Bronchial epithelial cell (primary cell): Measurements from ENCODE around the gene SIX3. TPM values are rescaled to one million over a fixed set of nuclear protein-coding genes. Genes with fewer than 3 reads are reported as not detected.

ENCODE experiments used
- DNase-seq: peaks from one replicate; pipeline ENCODE4 v3.0.0-alpha.2; 2010; ENCODE audit warnings: low read depth
- FAIRE-seq: peaks from 2 replicates; lab custom pipeline; 2011; peaks lifted over from hg19 to GRCh38; lab: Jason Lieb, UNC
- H3K27me3 ChIP-seq: 2 replicates; pipeline ENCODE4 v1.5.1; 2011; ENCODE audit warnings: low read length; ENCODE audit not compliant: control insufficient read depth, insufficient read depth
- H3K36me3 ChIP-seq: 2 replicates; pipeline ENCODE4 v1.5.1; 2011; ENCODE audit warnings: low read length; ENCODE audit not compliant: control insufficient read depth, insufficient read depth
- H3K4me3 ChIP-seq: 2 replicates; pipeline ENCODE4 v1.5.1; 2011; ENCODE audit warnings: mild to moderate bottlenecking, low read depth, low read length, control low read depth
- total RNA-seq: library from RNA; depleted of rRNA; stranded (reverse); fragments of >200 nt; gene quantifications from 2 replicates; pipeline ENCODE4 v1.2.1, GENCODE V29; 2014
- TF ChIP-seq, protein P1 (sequence below): IDR thresholded peaks from 2 replicates; pipeline ENCODE4 v1.5.1; 2011; ENCODE audit warnings: mild to moderate bottlenecking, moderate library complexity, low read length, control low read depth, inconsistent platforms; ENCODE audit not compliant: insufficient read depth, severe bottlenecking

SIX3 gene
- total RNA-seq, 1 donor from 2014 or later: not detected

DNA sequence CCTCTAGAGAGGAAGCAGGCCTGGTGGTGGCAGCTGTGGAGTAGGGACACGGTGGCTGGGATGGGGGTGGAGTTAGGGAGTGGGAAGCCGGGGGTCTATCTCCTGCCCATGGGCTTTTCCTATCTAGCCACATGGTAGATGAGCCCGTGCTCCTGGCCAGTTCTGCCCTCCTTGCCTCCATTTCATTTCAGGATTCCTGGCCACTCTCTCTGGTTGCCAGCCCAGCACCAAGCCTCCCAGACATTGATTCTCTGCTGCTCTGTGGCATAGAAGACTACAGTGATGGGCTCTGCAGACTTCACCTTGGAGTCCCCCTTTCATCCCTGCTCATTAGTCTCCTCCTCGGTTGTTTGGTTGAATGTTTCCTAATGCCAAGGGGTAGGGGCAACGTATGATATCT lies 19.4 kb downstream of the SIX3 start:
- DNase-seq (no peak), FAIRE-seq (no peak)
- Histone ChIP-seq H3K4me3 (no peak overlapping the region), H3K36me3 (no peaks in the 10 kb centered on the region), H3K27me3 (no peaks in the 10 kb centered on the region)
- TF ChIP-seq, protein P1, sequence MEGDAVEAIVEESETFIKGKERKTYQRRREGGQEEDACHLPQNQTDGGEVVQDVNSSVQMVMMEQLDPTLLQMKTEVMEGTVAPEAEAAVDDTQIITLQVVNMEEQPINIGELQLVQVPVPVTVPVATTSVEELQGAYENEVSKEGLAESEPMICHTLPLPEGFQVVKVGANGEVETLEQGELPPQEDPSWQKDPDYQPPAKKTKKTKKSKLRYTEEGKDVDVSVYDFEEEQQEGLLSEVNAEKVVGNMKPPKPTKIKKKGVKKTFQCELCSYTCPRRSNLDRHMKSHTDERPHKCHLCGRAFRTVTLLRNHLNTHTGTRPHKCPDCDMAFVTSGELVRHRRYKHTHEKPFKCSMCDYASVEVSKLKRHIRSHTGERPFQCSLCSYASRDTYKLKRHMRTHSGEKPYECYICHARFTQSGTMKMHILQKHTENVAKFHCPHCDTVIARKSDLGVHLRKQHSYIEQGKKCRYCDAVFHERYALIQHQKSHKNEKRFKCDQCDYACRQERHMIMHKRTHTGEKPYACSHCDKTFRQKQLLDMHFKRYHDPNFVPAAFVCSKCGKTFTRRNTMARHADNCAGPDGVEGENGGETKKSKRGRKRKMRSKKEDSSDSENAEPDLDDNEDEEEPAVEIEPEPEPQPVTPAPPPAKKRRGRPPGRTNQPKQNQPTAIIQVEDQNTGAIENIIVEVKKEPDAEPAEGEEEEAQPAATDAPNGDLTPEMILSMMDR: no peak

DNA sequence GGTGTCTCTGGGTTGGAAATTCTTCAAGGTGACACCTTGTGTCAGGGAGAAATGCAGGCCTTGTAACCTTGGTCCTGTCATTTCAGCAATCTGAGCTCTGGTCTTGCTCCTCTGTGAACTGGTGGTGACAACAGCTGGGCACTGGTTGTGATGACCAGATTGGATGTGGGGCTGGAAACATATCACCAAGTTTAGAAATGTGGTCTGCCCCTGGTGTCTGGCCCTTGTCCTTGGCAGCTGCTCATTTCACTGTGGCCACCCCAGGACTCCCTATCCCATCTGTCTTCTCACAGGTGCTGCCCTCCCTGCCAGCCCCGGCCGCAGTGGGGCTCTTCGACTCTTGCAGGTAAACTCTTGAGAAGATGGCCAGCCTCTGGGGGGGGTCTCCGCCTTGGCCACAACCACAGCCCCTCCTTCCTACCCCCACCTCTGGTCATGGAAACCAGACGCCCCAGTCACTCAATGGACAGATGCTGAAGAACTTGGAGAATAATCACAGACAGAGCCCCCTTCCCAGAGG lies 20.7 kb downstream of the SIX3 start:
- no peak for FAIRE-seq
- Histone ChIP-seq H3K27me3 (no peaks in the 10 kb centered on the region), H3K4me3 (no peak overlapping the region), H3K36me3 (no peaks in the 10 kb centered on the region)
- DNase-seq: no peak
- TF ChIP-seq, protein P1: no peak

DNA sequence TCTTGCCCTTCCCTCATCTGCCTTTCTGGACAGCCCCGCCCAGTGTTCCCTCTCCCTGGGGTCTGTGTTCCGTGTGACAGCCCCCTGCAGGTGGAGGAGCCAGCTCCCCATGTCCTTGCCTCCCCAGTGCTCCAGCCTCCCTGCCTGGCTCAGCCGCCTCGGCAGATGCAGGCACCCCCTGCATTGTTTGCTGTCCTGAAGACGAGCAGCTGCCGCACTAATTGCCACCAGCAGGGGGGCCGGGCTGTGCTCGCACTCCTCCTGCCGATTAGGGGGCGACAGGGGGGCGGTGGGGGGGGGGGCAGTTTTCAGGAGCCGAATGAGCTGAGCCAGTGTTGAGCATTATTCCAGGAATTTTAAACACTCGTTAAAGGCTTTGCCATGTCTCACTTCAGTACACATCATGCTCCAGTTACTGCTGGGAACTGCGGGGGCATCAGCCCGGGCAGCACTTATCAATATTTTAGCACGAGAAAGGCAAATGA lies 23.3 kb downstream of the SIX3 start:
- FAIRE-seq: no peak
- TF ChIP-seq, protein P1: peak; percentile 46
- no peaks in the 10 kb centered on the region for H3K27me3 ChIP-seq
- no peak for DNase-seq
- no peaks in the 10 kb centered on the region for H3K36me3 ChIP-seq
- H3K4me3 ChIP-seq: no peak overlapping the region

DNA sequence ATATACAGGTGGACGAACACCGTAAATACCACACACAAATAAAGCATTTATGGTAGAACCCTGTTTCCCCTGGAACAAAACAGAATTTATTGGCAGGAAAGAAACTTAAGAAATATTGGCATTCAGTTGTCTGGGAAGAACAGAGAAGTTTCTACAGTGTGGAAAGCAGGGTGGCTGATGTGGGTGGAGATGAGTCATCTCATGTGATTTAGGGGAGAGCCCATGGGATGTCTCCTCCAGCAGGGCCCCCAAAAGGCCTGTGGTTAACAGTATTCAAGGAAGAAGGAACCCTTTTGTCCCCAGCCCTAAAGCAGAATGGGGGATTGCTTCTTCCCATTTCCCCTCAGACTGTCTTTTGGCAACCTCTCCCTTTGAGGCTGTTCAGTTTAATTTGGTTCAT lies 24.2 kb downstream of the SIX3 start:
- Histone ChIP-seq H3K36me3 (no peaks in the 10 kb centered on the region), H3K27me3 (no peaks in the 10 kb centered on the region), H3K4me3 (no peak overlapping the region)
- TF ChIP-seq, protein P1: no peak
- no peak for FAIRE-seq
- DNase-seq: no peak

DNA sequence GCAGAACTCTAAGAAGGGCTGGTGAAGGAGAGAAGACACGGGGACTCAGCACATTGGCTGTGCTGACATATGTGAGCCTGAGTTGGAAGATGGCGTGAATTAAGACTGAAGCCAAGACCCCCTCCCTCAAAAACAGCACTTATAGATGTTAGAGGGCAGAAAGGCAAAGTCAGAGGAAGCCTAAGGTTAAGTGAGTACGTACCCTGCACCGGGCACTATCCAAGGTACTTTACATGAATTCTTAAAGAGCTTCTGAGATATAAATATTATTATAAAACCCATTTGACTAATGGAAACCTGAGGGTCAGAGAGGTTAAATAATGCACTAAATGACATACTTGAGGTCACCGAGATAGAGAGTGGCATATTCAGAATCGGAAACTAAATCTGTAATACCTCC lies 25.6 kb downstream of the SIX3 start:
- no peak overlapping the region for H3K4me3 ChIP-seq
- H3K36me3 ChIP-seq: no peaks in the 10 kb centered on the region
- no peak for DNase-seq
- no peak for FAIRE-seq
- no peaks in the 10 kb centered on the region for H3K27me3 ChIP-seq
- TF ChIP-seq, protein P1: no peak

DNA sequence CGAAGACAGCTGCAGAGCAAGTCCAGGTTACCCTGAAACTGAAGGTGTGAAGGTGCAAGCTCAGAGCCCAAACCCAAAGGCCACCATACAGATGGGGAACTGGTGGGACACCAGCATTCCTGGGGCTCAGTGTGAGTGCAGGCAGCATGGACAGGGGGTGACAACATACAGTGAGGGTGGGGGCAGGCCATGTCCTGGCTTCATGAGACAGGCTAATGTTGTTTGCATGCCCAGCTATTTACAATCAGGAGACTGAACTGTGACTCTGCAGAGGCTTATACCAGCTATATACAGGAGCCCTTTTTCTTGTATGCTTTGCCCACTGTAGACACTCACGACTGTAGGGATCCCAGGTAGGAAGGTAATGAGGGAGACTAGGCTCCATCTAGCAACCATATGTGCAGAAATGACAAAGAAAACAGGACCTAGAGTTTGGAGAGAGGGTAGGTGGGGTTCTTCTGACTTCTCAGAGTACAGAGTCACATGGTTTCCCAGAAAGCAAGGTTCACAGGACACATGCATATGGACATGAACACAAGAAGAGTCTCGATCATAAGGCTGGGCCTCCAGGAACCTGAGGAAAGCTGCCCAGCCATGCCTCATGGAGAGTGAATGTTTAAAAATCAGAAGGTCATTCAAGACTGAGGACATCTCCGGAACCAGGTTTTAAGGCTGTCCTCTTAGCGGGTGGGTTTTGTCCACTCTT lies 26.4 kb downstream of the SIX3 start:
- Histone ChIP-seq H3K4me3 (no peak overlapping the region), H3K36me3 (no peaks in the 10 kb centered on the region), H3K27me3 (no peaks in the 10 kb centered on the region)
- FAIRE-seq (no peak), DNase-seq (no peak)
- TF ChIP-seq, protein P1: no peak
